ENCODE measurements around the gene TLL1. TPM values are rescaled to one million over a fixed set of nuclear protein-coding genes. Genes with fewer than 3 reads are reported as not detected.

TLL1 gene
- total RNA-seq, 4 donors from 2014 or later = 0.62 to 2.3 (median 1.1) TPM

GRCh38 chr4:165874791-165875371 lies 1.8 kb downstream of the TLL1 start:
- H3K27ac ChIP-seq = no peak overlapping the region
- peak in 1 of 2 donors; percentile 3 for TF ChIP-seq POLR2A (IDR thresholded peaks at IDR 0.05)
- no peak for TF ChIP-seq CTCF (IDR thresholded peaks at IDR 0.05 in 4 of 5, conservative IDR thresholded peaks at IDR 0.05 in 1 of 5)
- H3K36me3 ChIP-seq = no peaks in the 10 kb centered on the region
- H3K27me3 ChIP-seq = peaks cover 21 to 42% (median 27%) of the 10 kb centered on the region in 3 donors
- no peaks in the 10 kb centered on the region for H3K9me3 ChIP-seq
- in situ Hi-C loops (cut with MboI; ENCODE audit: low sequenced_read_pairs in 4 of 4) (no loop called here), intact Hi-C loops (cut with DNase I; ENCODE audit: low total_unique reads) (no loop called here)
- DNase-seq (no peak), ATAC-seq (no peak)
- H3K4me3 ChIP-seq = peak overlapping the region; percentile 45 to 64 (median 52)
- H3K4me1 ChIP-seq = peaks cover 4 to 15% of the 10 kb centered on the region in 2 donors

GRCh38 chr4:165875446-165875845 lies 2.4 kb downstream of the TLL1 start:
- Histone ChIP-seq H3K27me3 (peaks cover 21 to 40% (median 27%) of the 10 kb centered on the region in 3 donors), H3K36me3 (no peaks in the 10 kb centered on the region), H3K9me3 (no peaks in the 10 kb centered on the region), H3K4me1 (peaks cover 4 to 15% of the 10 kb centered on the region in 2 donors), H3K27ac (no peak overlapping the region), H3K4me3 (peak overlapping the region in 1 of 4 donors; percentile 64)
- DNase-seq = no peak
- in situ Hi-C loops (cut with MboI; ENCODE audit: low sequenced_read_pairs in 4 of 4) = no loop called here
- TF ChIP-seq POLR2A (IDR thresholded peaks at IDR 0.05) (no peak), CTCF (IDR thresholded peaks at IDR 0.05 in 4 of 5, conservative IDR thresholded peaks at IDR 0.05 in 1 of 5) (no peak)
- intact Hi-C loops (cut with DNase I; ENCODE audit: low total_unique reads) = no loop called here
- ATAC-seq = no peak

- Histone ChIP-seq H3K27me3 (peaks cover 16 to 33% (median 21%) of the 10 kb centered on the region in 3 donors), H3K4me1 (peaks cover 4 to 13% of the 10 kb centered on the region in 2 donors), H3K4me3 (no peak overlapping the region), H3K36me3 (no peaks in the 10 kb centered on the region), H3K27ac (no peak overlapping the region), H3K9me3 (no peaks in the 10 kb centered on the region)
- DNase-seq (no peak), ATAC-seq (no peak)
- intact Hi-C loops (cut with DNase I; ENCODE audit: low total_unique reads) (no loop called here), in situ Hi-C loops (cut with MboI; ENCODE audit: low sequenced_read_pairs in 4 of 4) (no loop called here)
- no peak for TF ChIP-seq POLR2A (IDR thresholded peaks at IDR 0.05)
- TF ChIP-seq CTCF (IDR thresholded peaks at IDR 0.05 in 4 of 5, conservative IDR thresholded peaks at IDR 0.05 in 1 of 5) = no peak
These were observed 4.2 kb downstream of the TLL1 start for GRCh38 chr4:165877286-165877685.

GRCh38 chr4:165879641-165880040 lies 6.6 kb downstream of the TLL1 start:
- intact Hi-C loops (cut with DNase I; ENCODE audit: low total_unique reads) = no loop called here

More at GRCh38 chr4:165879641-165880040, 6.6 kb downstream of the TLL1 start:
- Histone ChIP-seq H3K27ac (no peak overlapping the region), H3K4me1 (no peaks in the 10 kb centered on the region), H3K4me3 (no peak overlapping the region), H3K36me3 (no peaks in the 10 kb centered on the region), H3K9me3 (no peaks in the 10 kb centered on the region), H3K27me3 (peaks cover 11 to 13% (median 11%) of the 10 kb centered on the region in 3 donors)
- no peak for ATAC-seq
- in situ Hi-C loops (cut with MboI; ENCODE audit: low sequenced_read_pairs in 4 of 4) = no loop called here
- no peak for DNase-seq
- TF ChIP-seq POLR2A (IDR thresholded peaks at IDR 0.05) = no peak
- no peak for TF ChIP-seq CTCF (IDR thresholded peaks at IDR 0.05 in 4 of 5, conservative IDR thresholded peaks at IDR 0.05 in 1 of 5)

Data from gastrocnemius medialis (tissue), 4 donors.